RWPE2 (cell line): ENCODE results near the gene EIF4E1B.
A peak's percentile ranks its signal among the peaks of the same experiment; 100 is the strongest.

Experiments
- ATAC-seq: fragments of 200-7000 bp; cut with Tn5 transposase; 3 replicates; pipeline ENCODE4 v1.9.1; 2021; ENCODE audit warnings: low read depth
- DNase-seq: peaks from one replicate; pipeline ENCODE4 v3.0.0-alpha.2; 2020; ENCODE audit warnings: low spot score
- H3K27ac ChIP-seq: fragments of 450-650 bp; 2 replicates; pipeline ENCODE4 v1.5.1; 2017; ENCODE audit warnings: mild to moderate bottlenecking; ENCODE audit not compliant: poor library complexity, severe bottlenecking
- H3K27me3 ChIP-seq: fragments of 250-450 bp; sonication (Bioruptor Pico); 2 replicates; pipeline ENCODE4 v1.5.1; 2021; ENCODE audit warnings: mild to moderate bottlenecking, moderate library complexity; ENCODE audit not compliant: insufficient read depth, poor library complexity, severe bottlenecking
- H3K36me3 ChIP-seq: fragments of 250-450 bp; sonication (Bioruptor Pico); 2 replicates; pipeline ENCODE4 v1.5.1; 2020; ENCODE audit warnings: low read depth, mild to moderate bottlenecking, moderate library complexity
- H3K4me1 ChIP-seq: fragments of 250-450 bp; sonication (Bioruptor Pico); 2 replicates; pipeline ENCODE4 v1.5.1; 2021; ENCODE audit warnings: mild to moderate bottlenecking, moderate library complexity; ENCODE audit not compliant: insufficient read depth, poor library complexity, severe bottlenecking
- H3K4me3 ChIP-seq: fragments of 250-450 bp; sonication (Bioruptor Pico); 2 replicates; pipeline ENCODE4 v1.5.1; 2021; ENCODE audit warnings: mild to moderate bottlenecking, moderate library complexity; ENCODE audit not compliant: severe bottlenecking
- H3K9me3 ChIP-seq: fragments of 250-450 bp; sonication (Bioruptor Pico); 2 replicates; pipeline ENCODE4 v1.5.1; 2021; ENCODE audit warnings: mild to moderate bottlenecking, moderate library complexity; ENCODE audit not compliant: severe bottlenecking
- CTCF ChIP-seq: fragments of 450-650 bp; IDR thresholded peaks from one replicate; pipeline ENCODE4 v1.5.1; 2017; ENCODE audit warnings: mild to moderate bottlenecking, moderate library complexity; ENCODE audit not compliant: poor library complexity, severe bottlenecking

Gene EIF4E1B

GRCh38 chr5:176626876-176627236, 3.6 kb upstream of the EIF4E1B start:
- Histone ChIP-seq H3K36me3 (no peaks in the 10 kb centered on the region), H3K27ac (no peak overlapping the region), H3K4me3 (no peak overlapping the region), H3K9me3 (no peaks in the 10 kb centered on the region), H3K4me1 (peaks cover 14% of the 10 kb centered on the region), H3K27me3 (peaks cover 23% of the 10 kb centered on the region)
- no peak for ATAC-seq
- TF ChIP-seq CTCF, result no peak
- DNase-seq, result peak; percentile 67

GRCh38 chr5:176627582-176627981, 2.9 kb upstream of the EIF4E1B start:
- Histone ChIP-seq H3K9me3 (no peaks in the 10 kb centered on the region), H3K4me1 (peaks cover 14% of the 10 kb centered on the region), H3K27ac (no peak overlapping the region), H3K4me3 (no peak overlapping the region), H3K27me3 (peaks cover 30% of the 10 kb centered on the region), H3K36me3 (no peaks in the 10 kb centered on the region)
- DNase-seq, result no peak
- ATAC-seq, result no peak
- no peak for TF ChIP-seq CTCF

DNA sequence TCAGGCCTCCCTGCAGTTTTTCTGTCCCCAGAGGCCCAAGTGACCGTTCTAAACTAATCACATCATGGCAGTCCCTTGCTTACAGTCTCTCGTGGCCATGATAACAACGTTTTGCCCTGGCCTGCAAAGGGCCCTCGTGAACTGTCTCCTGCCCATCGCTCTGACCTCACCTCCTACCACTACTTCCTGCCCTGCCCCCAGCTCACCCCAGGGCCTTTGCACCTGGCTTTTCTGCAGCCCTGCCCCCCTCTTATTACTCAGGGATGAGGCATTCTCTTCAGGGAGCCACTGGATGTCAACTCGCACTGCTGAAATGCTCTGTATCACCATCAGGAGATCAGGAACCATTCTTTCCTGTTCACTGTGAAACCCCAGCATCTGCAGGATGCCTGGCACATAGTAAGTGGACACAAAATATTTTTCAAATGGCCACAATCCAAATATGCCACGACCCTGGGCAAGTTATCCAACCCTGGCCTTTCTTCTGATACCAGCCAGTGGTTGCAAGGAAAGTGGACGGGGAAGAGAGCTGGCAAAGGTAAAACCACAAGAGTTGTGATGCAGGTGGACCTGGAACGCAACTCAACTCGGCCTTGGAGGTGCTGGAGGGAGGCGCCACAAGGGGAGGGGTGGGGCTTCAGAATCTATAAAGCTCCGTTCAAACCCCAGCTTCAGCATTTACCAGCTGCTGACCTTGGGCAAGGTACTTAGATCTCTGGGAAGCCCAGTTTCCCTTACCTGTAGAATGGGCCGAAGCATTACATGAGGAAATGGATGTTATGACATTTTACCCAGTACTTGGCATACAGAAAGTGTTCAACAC, 1.9 kb upstream of the EIF4E1B start:
- H3K4me3 ChIP-seq, result no peak overlapping the region
- ATAC-seq (no peak), DNase-seq (no peak)
- H3K27me3 ChIP-seq, result peaks cover 38% of the 10 kb centered on the region
- peaks cover 14% of the 10 kb centered on the region for H3K4me1 ChIP-seq
- no peaks in the 10 kb centered on the region for H3K36me3 ChIP-seq
- no peak overlapping the region for H3K27ac ChIP-seq
- no peak for TF ChIP-seq CTCF
- no peaks in the 10 kb centered on the region for H3K9me3 ChIP-seq

DNA sequence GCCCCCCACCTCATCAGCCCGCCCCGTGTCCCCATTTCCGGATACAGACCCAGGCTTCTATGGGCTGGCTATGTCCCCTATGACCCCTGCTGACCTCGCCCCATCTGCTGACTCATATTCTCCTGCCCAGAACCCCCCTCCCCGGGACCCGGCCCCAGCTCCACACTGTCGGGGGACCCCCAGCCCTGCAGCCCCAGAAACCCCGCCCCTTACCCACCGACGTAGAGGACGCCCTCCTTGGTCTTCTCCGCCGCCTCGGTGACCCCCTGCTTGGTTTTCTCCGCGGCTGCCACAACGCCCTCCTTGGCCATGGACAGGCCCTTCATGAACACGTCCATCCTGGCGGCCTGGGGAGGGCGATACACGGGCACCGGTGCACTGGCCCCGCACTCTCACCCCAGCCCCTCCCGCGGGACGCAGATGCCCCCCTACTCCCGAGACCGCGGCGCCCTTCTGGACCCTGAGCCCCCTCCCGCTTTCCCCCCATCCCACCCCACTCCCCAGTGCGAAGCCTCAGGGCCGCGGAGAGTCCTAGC, 1.1 kb upstream of the EIF4E1B start:
- peaks cover 14% of the 10 kb centered on the region for H3K4me1 ChIP-seq
- ATAC-seq (no peak), DNase-seq (no peak)
- H3K9me3 ChIP-seq, result no peaks in the 10 kb centered on the region
- no peaks in the 10 kb centered on the region for H3K36me3 ChIP-seq
- H3K27ac ChIP-seq, result no peak overlapping the region
- H3K27me3 ChIP-seq, result peaks cover 43% of the 10 kb centered on the region
- no peak for TF ChIP-seq CTCF
- H3K4me3 ChIP-seq, result no peak overlapping the region

- ATAC-seq (no peak), DNase-seq (no peak)
- no peak overlapping the region for H3K27ac ChIP-seq
- H3K36me3 ChIP-seq, result no peaks in the 10 kb centered on the region
- H3K27me3 ChIP-seq, result peaks cover 43% of the 10 kb centered on the region
- H3K4me3 ChIP-seq, result peak overlapping the region; percentile 19
- no peak for TF ChIP-seq CTCF
- H3K4me1 ChIP-seq, result peaks cover 13% of the 10 kb centered on the region
- H3K9me3 ChIP-seq, result no peaks in the 10 kb centered on the region
Measured at GRCh38 chr5:176630681-176631222, 277 bp downstream of the EIF4E1B start.
